ENCODE results near the gene GNB1L.

DNA sequence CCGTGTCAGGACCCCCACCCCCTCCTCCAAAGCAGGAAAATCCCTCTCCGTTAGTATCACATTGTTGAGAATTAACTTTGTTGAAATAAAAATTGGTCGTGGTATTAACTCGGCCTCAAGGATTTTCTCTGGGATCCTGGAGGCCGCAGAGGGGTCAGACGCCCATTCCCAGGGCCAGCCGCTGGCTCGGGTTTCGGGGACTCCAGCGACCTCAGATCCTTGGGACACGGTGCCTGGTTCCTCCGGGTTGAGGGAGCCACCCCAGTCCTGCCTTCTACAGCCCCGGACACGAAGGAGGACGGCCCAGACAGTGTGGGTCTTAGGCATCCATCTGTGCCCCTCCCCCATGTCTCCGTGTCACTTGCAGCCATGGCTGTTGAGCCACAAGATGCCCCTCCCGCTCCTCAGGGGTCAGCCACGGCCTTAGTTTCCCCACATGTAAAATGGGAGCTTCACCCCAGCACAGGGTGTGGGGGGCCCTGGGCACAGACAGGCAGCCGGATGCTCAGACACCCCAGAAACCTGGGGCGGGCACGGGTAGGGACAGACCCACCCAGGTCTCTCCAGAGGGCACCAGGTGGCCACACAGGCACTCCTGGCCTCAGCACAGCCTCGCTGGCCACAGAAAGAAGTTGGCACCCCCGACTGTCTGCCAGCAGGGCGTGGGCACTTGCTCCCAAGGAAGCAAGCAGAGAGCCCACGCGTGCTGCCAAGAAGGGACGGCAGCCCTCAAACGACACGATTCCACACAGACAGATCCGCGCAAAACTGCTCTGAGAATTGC, 115.8 kb downstream of the GNB1L start:
- no peak for TF ChIP-seq TCF12 (IDR thresholded peaks at IDR 0.05; ENCODE audit: low read depth, low read length)
- TF ChIP-seq POLR2A (IDR thresholded peaks at IDR 0.05; ENCODE audit: low read depth, low read length): no peak
- TF ChIP-seq, protein P1, sequence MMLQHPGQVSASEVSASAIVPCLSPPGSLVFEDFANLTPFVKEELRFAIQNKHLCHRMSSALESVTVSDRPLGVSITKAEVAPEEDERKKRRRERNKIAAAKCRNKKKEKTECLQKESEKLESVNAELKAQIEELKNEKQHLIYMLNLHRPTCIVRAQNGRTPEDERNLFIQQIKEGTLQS (IDR thresholded peaks at IDR 0.05; ENCODE audit: borderline replicate concordance, extremely low read depth, low read depth, low read length): no peak
- no peak for TF ChIP-seq EZH2 (IDR thresholded peaks at IDR 0.05; ENCODE audit: borderline replicate concordance, control insufficient read depth, low read depth, low read length)
- TF ChIP-seq, protein P2, sequence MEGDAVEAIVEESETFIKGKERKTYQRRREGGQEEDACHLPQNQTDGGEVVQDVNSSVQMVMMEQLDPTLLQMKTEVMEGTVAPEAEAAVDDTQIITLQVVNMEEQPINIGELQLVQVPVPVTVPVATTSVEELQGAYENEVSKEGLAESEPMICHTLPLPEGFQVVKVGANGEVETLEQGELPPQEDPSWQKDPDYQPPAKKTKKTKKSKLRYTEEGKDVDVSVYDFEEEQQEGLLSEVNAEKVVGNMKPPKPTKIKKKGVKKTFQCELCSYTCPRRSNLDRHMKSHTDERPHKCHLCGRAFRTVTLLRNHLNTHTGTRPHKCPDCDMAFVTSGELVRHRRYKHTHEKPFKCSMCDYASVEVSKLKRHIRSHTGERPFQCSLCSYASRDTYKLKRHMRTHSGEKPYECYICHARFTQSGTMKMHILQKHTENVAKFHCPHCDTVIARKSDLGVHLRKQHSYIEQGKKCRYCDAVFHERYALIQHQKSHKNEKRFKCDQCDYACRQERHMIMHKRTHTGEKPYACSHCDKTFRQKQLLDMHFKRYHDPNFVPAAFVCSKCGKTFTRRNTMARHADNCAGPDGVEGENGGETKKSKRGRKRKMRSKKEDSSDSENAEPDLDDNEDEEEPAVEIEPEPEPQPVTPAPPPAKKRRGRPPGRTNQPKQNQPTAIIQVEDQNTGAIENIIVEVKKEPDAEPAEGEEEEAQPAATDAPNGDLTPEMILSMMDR (IDR thresholded peaks at IDR 0.05 in 2 of 3, conservative IDR thresholded peaks at IDR 0.05 in 1 of 3; ENCODE audit: control insufficient read depth in 2 of 3, extremely low read depth in 1 of 3, insufficient read depth in 1 of 3, low read depth in 3 of 3, low read length in 3 of 3): no peak
- TF ChIP-seq SUZ12 (IDR thresholded peaks at IDR 0.05; ENCODE audit: unreplicated experiment): no peak

All from GM12878 (cell line).